K562 (cell line): ENCODE results near the gene KIF25. TPM values are rescaled to one million over a fixed set of nuclear protein-coding genes. Genes with fewer than 3 reads are reported as not detected.

ENCODE experiments used
- CREBBP ChIP-seq: IDR thresholded peaks from one replicate; pipeline ENCODE4 v1.6.1; 2012; ENCODE audit warnings: low read depth, mild to moderate bottlenecking, control low read depth, inconsistent platforms, low read length
- CUX1 ChIP-seq: fragments of 200-800 bp; sonication (Bioruptor generic); IDR thresholded peaks from 2 replicates; pipeline ENCODE4 v1.6.1; 2016; ENCODE audit warnings: missing genetic modification characterization, missing compliant biosample characterization
- FUS ChIP-seq: fragments of 200-400 bp; formaldehyde crosslinking; optimal IDR thresholded peaks from 2 replicates; pipeline ENCODE3; 2017; ENCODE audit warnings: low read depth, low read length
- PHB2 ChIP-seq: fragments of 450-650 bp; IDR thresholded peaks from 2 replicates; pipeline ENCODE4 v1.6.1; 2017; ENCODE audit warnings: low read depth
- ZBTB49 ChIP-seq: sonication (generic); formaldehyde crosslinking; IDR thresholded peaks from 2 replicates; pipeline ENCODE4 v1.8.0; 2022; ENCODE audit warnings: missing genetic modification reagents, mild to moderate bottlenecking, borderline replicate concordance
- ZNF165 ChIP-seq: fragments of 250-450 bp; sonication (Bioruptor Pico); IDR thresholded peaks from 2 replicates; pipeline ENCODE4 v1.4.0; 2020; ENCODE audit warnings: borderline replicate concordance
- polyA plus RNA-seq, 8 experiments: library from polyadenylated mRNA; depleted of rRNA in 4 of 8; stranded (reverse) in 5 of 8; unstranded in 3 of 8; fragments of >200 nt; fragmentation: Nextera tagmentation in 2 of 8; fragmentation: Illumina TruSeq in 1 of 8; extraction: Ambion mirVana in 2 of 8; extraction: Trizol in 1 of 8; gene quantifications; 2 replicates each; pipeline versions ENCODE4 v1.2.1 to v1.2.3, GENCODE V29; 2011 to 2014; ENCODE audit warnings: inconsistent platforms in 1 of 8, missing spikeins in 1 of 8
- total RNA-seq, 7 experiments: library from RNA; depleted of rRNA in 6 of 7; stranded (reverse); fragments of >200 nt in 6 of 7; fragmentation: Illumina TruSeq in 2 of 7; extraction: Trizol in 2 of 7; gene quantifications; 2 replicates each; pipeline versions ENCODE4 v1.2.1 to v1.2.3, GENCODE V29; 2011 to 2021; ENCODE audit warnings: low replicate concordance in 1 of 7

The KIF25 gene
- total and polyA plus RNA-seq, 9 of the 15 experiments (the other 6 are each of a cell fraction or from before 2014, with no cell fraction given), result 0.04 to 0.49 (median 0.23) TPM; not detected in 5

GRCh38 chr6:167980911-167981580 lies 16.4 kb upstream of the KIF25 start (continued):
- no peak for TF ChIP-seq PHB2
- TF ChIP-seq ZBTB49 (CRISPR knock-in tag), result no peak
- no peak for TF ChIP-seq ZNF165
- TF ChIP-seq FUS, result no peak
- no peak for TF ChIP-seq CUX1 (CRISPR knock-in tag)
- no peak for TF ChIP-seq CREBBP
- TF ChIP-seq, all 486 proteins: peak for 0
